SK-N-MC (cell line): ENCODE data around the gene NOC4L.

Experiments
- DNase-seq: peaks from one replicate; pipeline ENCODE4 v3.0.0-alpha.2; 2011; ENCODE audit warnings: low read depth, low spot score
- H3K27ac ChIP-seq: fragments of 200-600 bp; sonication (generic); 2 replicates; pipeline ENCODE4 v1.5.1; 2016; ENCODE audit warnings: mixed run types
- H3K36me3 ChIP-seq: fragments of 200-600 bp; sonication (generic); 2 replicates; pipeline ENCODE4 v1.6.1; 2017; ENCODE audit warnings: antibody characterized with exemption, low read length, mixed read lengths; ENCODE audit not compliant: insufficient read depth
- H3K4me3 ChIP-seq: fragments of 200-600 bp; sonication (generic); 2 replicates; pipeline ENCODE4 v1.5.1; 2016
- H3K9ac ChIP-seq: fragments of 200-600 bp; sonication (generic); 2 replicates; pipeline ENCODE4 v1.8.0; 2017; ENCODE audit warnings: mixed run types, mixed read lengths; ENCODE audit not compliant: insufficient read length
- H3K9me3 ChIP-seq: fragments of 200-600 bp; sonication (generic); 2 replicates; pipeline ENCODE4 v1.6.1; 2017; ENCODE audit warnings: low read depth, mild to moderate bottlenecking, antibody characterized with exemption, low read length, moderate library complexity, mixed read lengths
- EZH2 ChIP-seq: fragments of 200-600 bp; sonication (generic); IDR thresholded peaks from one replicate; pipeline ENCODE4 v1.6.1; 2017; ENCODE audit warnings: antibody characterized with exemption
- FOXP2 ChIP-seq: optimal IDR thresholded peaks from 2 replicates; pipeline ENCODE3; 2011; ENCODE audit warnings: mild to moderate bottlenecking, moderate library complexity; ENCODE audit not compliant: insufficient read depth; ENCODE audit errors: extremely low read length, control extremely low read depth
- POLR2AphosphoS5 ChIP-seq: IDR thresholded peaks from 2 replicates; pipeline ENCODE4 v1.6.1; 2012; ENCODE audit warnings: mild to moderate bottlenecking, low read depth, low read length, borderline replicate concordance

Gene NOC4L

GRCh38 chr12:132155771-132156572, 11.7 kb downstream of the NOC4L start:
- no peak overlapping the region for H3K9ac ChIP-seq
- H3K27ac ChIP-seq: no peak overlapping the region
- H3K36me3 ChIP-seq: peaks cover 18% of the 10 kb centered on the region; the same call in 1 of the 2 replicates
- no peak overlapping the region for H3K4me3 ChIP-seq
- TF ChIP-seq POLR2AphosphoS5 (no peak), FOXP2 (no peak), EZH2 (no peak)
- no peaks in the 10 kb centered on the region for H3K9me3 ChIP-seq
- DNase-seq: no peak

- no peaks in the 10 kb centered on the region for H3K9me3 ChIP-seq
- no peak for DNase-seq
- no peak overlapping the region for H3K9ac ChIP-seq
- TF ChIP-seq EZH2 (no peak), FOXP2 (no peak), POLR2AphosphoS5 (no peak)
- peaks cover 18% of the 10 kb centered on the region; the same call in 1 of the 2 replicates for H3K36me3 ChIP-seq
- H3K4me3 ChIP-seq: no peak overlapping the region
- H3K27ac ChIP-seq: no peak overlapping the region
These were observed 12.5 kb downstream of the NOC4L start for GRCh38 chr12:132156573-132157325.

GRCh38 chr12:132157733-132158409, 13.6 kb downstream of the NOC4L start:
- no peak for TF ChIP-seq POLR2AphosphoS5
- Histone ChIP-seq H3K4me3 (no peak overlapping the region), H3K9ac (no peak overlapping the region), H3K36me3 (peaks cover 18% of the 10 kb centered on the region; the same call in 1 of the 2 replicates), H3K9me3 (no peaks in the 10 kb centered on the region), H3K27ac (no peak overlapping the region)
- no peak for DNase-seq

- Histone ChIP-seq H3K9ac (no peak overlapping the region), H3K9me3 (no peaks in the 10 kb centered on the region), H3K36me3 (peaks cover 18% of the 10 kb centered on the region; the same call in 1 of the 2 replicates), H3K27ac (no peak overlapping the region), H3K4me3 (no peak overlapping the region)
- no peak for DNase-seq
- no peak for TF ChIP-seq EZH2
- no peak for TF ChIP-seq POLR2AphosphoS5
- TF ChIP-seq FOXP2: no peak
These were observed 14.7 kb downstream of the NOC4L start for GRCh38 chr12:132158677-132159554.

GRCh38 chr12:132159555-132160003, 15.3 kb downstream of the NOC4L start:
- no peak for DNase-seq

GRCh38 chr12:132160016-132160415, 15.8 kb downstream of the NOC4L start:
- H3K27ac ChIP-seq: no peak overlapping the region
- no peak overlapping the region for H3K9ac ChIP-seq
- DNase-seq: no peak

More at GRCh38 chr12:132159555-132160003, 15.3 kb downstream of the NOC4L start:
- Histone ChIP-seq H3K9me3 (no peaks in the 10 kb centered on the region), H3K36me3 (peaks cover 18% of the 10 kb centered on the region; the same call in 1 of the 2 replicates), H3K4me3 (no peak overlapping the region), H3K27ac (no peak overlapping the region), H3K9ac (no peak overlapping the region)
- no peak for TF ChIP-seq POLR2AphosphoS5
- TF ChIP-seq FOXP2: no peak

GRCh38 chr12:132160601-132161035, 16.4 kb downstream of the NOC4L start:
- H3K9me3 ChIP-seq: no peaks in the 10 kb centered on the region
- H3K9ac ChIP-seq: no peak overlapping the region
- no peak for DNase-seq
- no peak overlapping the region for H3K27ac ChIP-seq
- no peak overlapping the region for H3K4me3 ChIP-seq
- H3K36me3 ChIP-seq: peaks cover 18% of the 10 kb centered on the region; the same call in 1 of the 2 replicates
- TF ChIP-seq FOXP2 (no peak), POLR2AphosphoS5 (no peak), EZH2 (no peak)

More at GRCh38 chr12:132160016-132160415, 15.8 kb downstream of the NOC4L start:
- Histone ChIP-seq H3K36me3 (peaks cover 18% of the 10 kb centered on the region; the same call in 1 of the 2 replicates), H3K4me3 (no peak overlapping the region), H3K9me3 (no peaks in the 10 kb centered on the region)
- no peak for TF ChIP-seq EZH2
- no peak for TF ChIP-seq FOXP2
- no peak for TF ChIP-seq POLR2AphosphoS5
